ENCODE data around the gene TMEM88.

TMEM88 gene

GRCh38 chr17:7837408-7838088, 17.3 kb upstream of the TMEM88 start:
- H3K27me3 Mint-ChIP-seq, result no peaks in the 10 kb centered on the region
- H3K36me3 Mint-ChIP-seq (ENCODE audit: low read depth), result peaks cover 4% of the 10 kb centered on the region
- H3K4me3 Mint-ChIP-seq, result peak overlapping the region; percentile 89
- ATAC-seq (no peak), DNase-seq (no peak)
- peaks cover 64% of the 10 kb centered on the region for H3K4me1 Mint-ChIP-seq
- peak overlapping the region; percentile 88 for H3K27ac Mint-ChIP-seq
- H3K9me3 Mint-ChIP-seq, result no peaks in the 10 kb centered on the region

- no peak for ATAC-seq
- DNase-seq, result no peak
- Mint-ChIP-seq H3K4me1 (peaks cover 62% of the 10 kb centered on the region), H3K27ac (peak overlapping the region; percentile 86), H3K9me3 (no peaks in the 10 kb centered on the region), H3K27me3 (no peaks in the 10 kb centered on the region), H3K4me3 (peak overlapping the region; percentile 89), H3K36me3 (ENCODE audit: low read depth) (peaks cover 4% of the 10 kb centered on the region)
Observed at GRCh38 chr17:7838090-7839075, 16.5 kb upstream of the TMEM88 start.

GRCh38 chr17:7839190-7839875, 15.5 kb upstream of the TMEM88 start:
- Mint-ChIP-seq H3K36me3 (ENCODE audit: low read depth) (peaks cover 4% of the 10 kb centered on the region), H3K4me1 (peaks cover 59% of the 10 kb centered on the region), H3K27me3 (no peaks in the 10 kb centered on the region), H3K27ac (peak overlapping the region; percentile 99), H3K9me3 (no peaks in the 10 kb centered on the region), H3K4me3 (peak overlapping the region; percentile 89)
- no peak for DNase-seq
- ATAC-seq, result no peak

- H3K27ac Mint-ChIP-seq, result peak overlapping the region; percentile 99
- no peak for DNase-seq
- H3K4me3 Mint-ChIP-seq, result peak overlapping the region; percentile 91
- no peaks in the 10 kb centered on the region for H3K27me3 Mint-ChIP-seq
- H3K9me3 Mint-ChIP-seq, result no peaks in the 10 kb centered on the region
- H3K36me3 Mint-ChIP-seq (ENCODE audit: low read depth), result peaks cover 4% of the 10 kb centered on the region
- ATAC-seq, result no peak
- H3K4me1 Mint-ChIP-seq, result peaks cover 57% of the 10 kb centered on the region
Observed at GRCh38 chr17:7839876-7840261, 15.0 kb upstream of the TMEM88 start.

GRCh38 chr17:7840441-7840840, 14.4 kb upstream of the TMEM88 start:
- peaks cover 6% of the 10 kb centered on the region for H3K36me3 Mint-ChIP-seq (ENCODE audit: low read depth)
- no peaks in the 10 kb centered on the region for H3K9me3 Mint-ChIP-seq
- H3K27ac Mint-ChIP-seq, result peak overlapping the region; percentile 99
- H3K27me3 Mint-ChIP-seq, result no peaks in the 10 kb centered on the region
- H3K4me1 Mint-ChIP-seq, result peaks cover 56% of the 10 kb centered on the region
- DNase-seq, result no peak
- H3K4me3 Mint-ChIP-seq, result peak overlapping the region; percentile 91
- no peak for ATAC-seq

GRCh38 chr17:7840875-7841274, 14.0 kb upstream of the TMEM88 start:
- Mint-ChIP-seq H3K27me3 (no peaks in the 10 kb centered on the region), H3K36me3 (ENCODE audit: low read depth) (peaks cover 9% of the 10 kb centered on the region), H3K9me3 (no peaks in the 10 kb centered on the region), H3K27ac (peak overlapping the region; percentile 99), H3K4me1 (peaks cover 59% of the 10 kb centered on the region), H3K4me3 (peak overlapping the region; percentile 91)
- DNase-seq (no peak), ATAC-seq (no peak)

- peak; percentile 90 for DNase-seq
- Mint-ChIP-seq H3K27me3 (no peaks in the 10 kb centered on the region), H3K36me3 (ENCODE audit: low read depth) (peaks cover 12% of the 10 kb centered on the region), H3K4me1 (peaks cover 61% of the 10 kb centered on the region), H3K27ac (peak overlapping the region; percentile 99), H3K4me3 (peak overlapping the region; percentile 91), H3K9me3 (no peaks in the 10 kb centered on the region)
- ATAC-seq, result peak; percentile 51
Observed at GRCh38 chr17:7841396-7841914, 13.4 kb upstream of the TMEM88 start.

GRCh38 chr17:7841915-7842379, 12.9 kb upstream of the TMEM88 start:
- ATAC-seq (peak; percentile 5), DNase-seq (peak; percentile 90)
- H3K4me1 Mint-ChIP-seq, result peaks cover 61% of the 10 kb centered on the region
- peaks cover 15% of the 10 kb centered on the region for H3K36me3 Mint-ChIP-seq (ENCODE audit: low read depth)
- peak overlapping the region; percentile 91 for H3K4me3 Mint-ChIP-seq
- peak overlapping the region; percentile 99 for H3K27ac Mint-ChIP-seq
- H3K27me3 Mint-ChIP-seq, result no peaks in the 10 kb centered on the region
- H3K9me3 Mint-ChIP-seq, result no peaks in the 10 kb centered on the region

- peak overlapping the region; percentile 99 for H3K27ac Mint-ChIP-seq
- peaks cover 16% of the 10 kb centered on the region for H3K36me3 Mint-ChIP-seq (ENCODE audit: low read depth)
- peak overlapping the region; percentile 91 for H3K4me3 Mint-ChIP-seq
- H3K9me3 Mint-ChIP-seq, result no peaks in the 10 kb centered on the region
- H3K27me3 Mint-ChIP-seq, result no peaks in the 10 kb centered on the region
- DNase-seq, result peak; percentile 96
- ATAC-seq, result peak; percentile 37
- peaks cover 56% of the 10 kb centered on the region for H3K4me1 Mint-ChIP-seq
Observed at GRCh38 chr17:7842380-7843256, 12.2 kb upstream of the TMEM88 start.

- peak; percentile 0 for ATAC-seq
- H3K36me3 Mint-ChIP-seq (ENCODE audit: low read depth), result peaks cover 17% of the 10 kb centered on the region
- H3K4me1 Mint-ChIP-seq, result peaks cover 54% of the 10 kb centered on the region
Observed at GRCh38 chr17:7843257-7843535, 11.7 kb upstream of the TMEM88 start.

GRCh38 chr17:7843536-7844291, 11.2 kb upstream of the TMEM88 start:
- ATAC-seq (peak; percentile 16), DNase-seq (peak; percentile 93)
- Mint-ChIP-seq H3K4me3 (peak overlapping the region; percentile 91), H3K27ac (peak overlapping the region; percentile 99), H3K9me3 (no peaks in the 10 kb centered on the region), H3K27me3 (no peaks in the 10 kb centered on the region), H3K36me3 (ENCODE audit: low read depth) (peaks cover 18% of the 10 kb centered on the region), H3K4me1 (peaks cover 51% of the 10 kb centered on the region)

More at GRCh38 chr17:7843257-7843535, 11.7 kb upstream of the TMEM88 start:
- peak; percentile 71 for DNase-seq
- peak overlapping the region; percentile 99 for H3K27ac Mint-ChIP-seq
- H3K27me3 Mint-ChIP-seq, result no peaks in the 10 kb centered on the region
- H3K4me3 Mint-ChIP-seq, result peak overlapping the region; percentile 91
- H3K9me3 Mint-ChIP-seq, result no peaks in the 10 kb centered on the region

- H3K27ac Mint-ChIP-seq, result peak overlapping the region; percentile 99
- no peaks in the 10 kb centered on the region for H3K9me3 Mint-ChIP-seq
- peaks cover 44% of the 10 kb centered on the region for H3K4me1 Mint-ChIP-seq
- H3K27me3 Mint-ChIP-seq, result no peaks in the 10 kb centered on the region
- ATAC-seq, result peak; percentile 55
- peaks cover 18% of the 10 kb centered on the region for H3K36me3 Mint-ChIP-seq (ENCODE audit: low read depth)
- H3K4me3 Mint-ChIP-seq, result peak overlapping the region; percentile 91
- DNase-seq, result peak; percentile 87
Observed at GRCh38 chr17:7844292-7845154, 10.3 kb upstream of the TMEM88 start.

All from activated naive CD8-positive, alpha-beta T cell treated with anti-CD3 and anti-CD28 coated beads, Interleukin-2, amount 50 U/mL, for 24 hours (primary cell).